Left hindlimb (tissue), 1 donor: ENCODE results near the gene UBR4.

Source experiments
- DNase-seq: peaks from one replicate; pipeline ENCODE4 v3.0.0-alpha.2; 2018

The UBR4 gene

DNA sequence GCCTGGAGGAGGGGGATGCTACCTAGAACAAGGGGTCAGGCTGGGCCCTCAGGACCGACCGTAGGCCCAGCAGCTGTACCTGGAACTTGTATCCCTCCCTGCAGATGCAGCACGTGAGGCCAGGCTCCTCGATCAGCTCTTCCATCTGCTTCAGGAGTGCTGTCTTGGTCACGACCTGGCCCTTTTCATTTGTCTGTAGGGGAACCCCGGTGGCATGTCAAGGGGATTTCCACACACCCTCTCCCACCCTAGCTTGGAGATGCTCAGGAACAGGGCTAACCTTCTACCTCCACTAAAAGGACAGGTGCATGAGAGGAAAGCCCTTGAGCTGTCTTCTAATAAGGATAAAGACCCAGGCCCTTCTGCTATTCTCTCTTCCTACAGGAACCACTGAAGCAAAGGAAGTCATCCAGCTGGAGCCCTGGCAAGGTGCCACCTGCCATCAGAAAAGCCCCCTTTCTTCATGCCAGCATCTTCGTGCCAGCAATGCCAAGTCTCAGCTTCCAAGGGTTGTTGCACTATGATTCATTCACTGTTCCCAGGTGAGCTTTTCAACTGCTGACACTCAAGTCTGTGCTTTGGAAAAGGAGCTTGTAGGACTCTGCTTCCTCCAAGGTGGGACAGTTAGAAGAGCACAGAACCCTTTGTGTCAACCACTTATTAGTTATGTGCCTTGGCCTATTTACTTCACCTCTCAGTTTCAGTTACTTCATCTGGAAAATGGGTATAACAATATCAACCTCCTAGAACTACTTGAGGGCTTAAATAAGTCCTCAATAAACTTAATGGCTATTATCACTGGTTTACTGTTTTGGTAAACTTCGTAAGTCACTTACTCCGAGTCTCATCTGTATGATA lies 122.1 kb downstream of the UBR4 start:
- DNase-seq: no peak

DNA sequence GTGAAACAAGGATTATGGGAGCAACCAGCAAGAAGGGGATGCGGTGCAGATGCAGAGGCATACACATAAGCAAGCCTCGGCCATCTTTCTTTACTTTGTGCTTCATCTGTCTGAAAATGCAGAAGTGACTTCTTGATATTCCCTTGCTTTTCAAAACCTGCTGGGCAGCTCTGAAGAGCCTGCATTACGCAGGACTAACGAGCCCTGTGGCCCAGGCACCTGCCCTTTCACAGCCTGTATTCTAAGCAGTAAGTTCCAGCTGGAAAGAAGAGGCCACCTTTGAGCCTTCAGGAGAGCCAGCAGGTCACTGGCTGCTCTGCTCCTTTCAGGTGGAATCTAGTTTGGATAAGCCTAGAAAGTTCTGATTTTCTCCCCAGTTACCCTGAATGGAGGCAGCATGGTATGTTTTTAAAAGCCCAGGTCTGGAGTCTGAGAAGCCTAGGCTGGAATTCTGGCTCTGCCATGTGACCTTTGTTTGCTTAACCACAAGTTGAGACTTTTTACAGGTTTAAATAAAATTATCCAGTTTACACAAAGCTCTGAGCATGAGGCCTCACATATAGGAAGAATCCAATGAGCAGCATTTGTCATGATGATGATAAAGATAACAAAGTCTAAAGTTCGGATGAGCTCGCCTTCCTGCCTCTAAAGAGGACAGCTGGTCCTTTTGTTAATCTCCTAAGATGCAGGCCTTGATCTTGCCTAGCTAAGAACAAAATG lies 122.9 kb downstream of the UBR4 start:
- DNase-seq: no peak

DNA sequence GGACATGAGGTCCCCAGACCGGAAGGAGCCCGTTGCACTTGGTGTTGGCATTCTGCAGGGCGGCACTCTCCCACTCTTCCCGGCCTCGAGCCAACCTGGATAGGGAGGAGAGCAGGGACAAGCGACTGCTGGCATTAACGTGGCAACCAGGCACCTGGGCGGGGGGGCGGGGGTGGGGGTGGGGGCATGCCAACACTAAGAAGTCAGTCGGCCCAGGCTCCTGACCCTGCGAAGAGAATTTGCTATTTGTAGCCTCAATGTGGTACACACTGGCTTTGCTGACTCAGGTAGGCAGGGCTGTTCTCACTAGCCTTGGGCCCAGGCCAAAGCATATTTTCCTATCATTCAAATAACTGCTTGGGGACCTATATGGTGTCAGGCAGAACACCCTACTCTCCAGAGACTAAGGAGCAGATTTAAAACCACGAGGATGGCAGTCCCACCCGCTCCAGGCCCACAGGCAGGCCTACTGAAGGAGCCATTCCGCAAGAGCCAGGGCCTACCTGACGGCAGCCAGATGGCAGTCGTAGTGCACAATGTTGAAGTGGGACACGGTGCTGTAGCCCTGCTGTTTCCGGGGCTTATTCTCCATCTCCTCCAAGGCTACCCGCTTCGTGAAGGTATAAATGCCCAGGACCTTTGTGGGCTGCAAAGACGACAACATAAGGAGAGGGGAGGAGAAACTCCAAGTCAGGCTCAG lies 123.7 kb downstream of the UBR4 start:
- no peak for DNase-seq

DNA sequence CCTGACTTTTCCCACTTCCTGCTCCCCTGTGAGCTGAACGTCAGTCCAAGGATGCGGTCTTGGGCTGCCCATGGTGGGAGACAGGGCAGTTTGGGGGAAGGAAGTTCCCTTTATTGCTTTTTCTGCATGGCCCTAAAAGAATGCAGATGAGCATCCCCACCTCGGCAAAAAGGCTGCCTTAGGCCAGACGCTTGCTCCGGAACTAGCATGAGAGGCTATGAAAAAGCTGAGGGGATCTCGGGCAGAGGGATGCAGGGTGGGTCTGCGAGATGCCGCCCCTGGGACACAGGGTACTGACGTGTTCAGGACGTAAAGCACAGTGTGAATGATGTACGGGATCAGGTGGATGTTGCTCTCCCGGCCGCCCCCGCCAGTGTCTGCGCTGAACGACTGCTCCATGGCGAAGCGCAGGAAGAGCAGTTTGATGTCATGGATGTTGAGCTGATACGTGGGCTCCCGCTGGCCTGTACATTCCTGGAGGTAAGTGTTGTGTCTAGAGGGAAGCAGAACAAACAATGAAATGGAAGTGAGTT lies 125.8 kb downstream of the UBR4 start:
- DNase-seq: no peak

DNA sequence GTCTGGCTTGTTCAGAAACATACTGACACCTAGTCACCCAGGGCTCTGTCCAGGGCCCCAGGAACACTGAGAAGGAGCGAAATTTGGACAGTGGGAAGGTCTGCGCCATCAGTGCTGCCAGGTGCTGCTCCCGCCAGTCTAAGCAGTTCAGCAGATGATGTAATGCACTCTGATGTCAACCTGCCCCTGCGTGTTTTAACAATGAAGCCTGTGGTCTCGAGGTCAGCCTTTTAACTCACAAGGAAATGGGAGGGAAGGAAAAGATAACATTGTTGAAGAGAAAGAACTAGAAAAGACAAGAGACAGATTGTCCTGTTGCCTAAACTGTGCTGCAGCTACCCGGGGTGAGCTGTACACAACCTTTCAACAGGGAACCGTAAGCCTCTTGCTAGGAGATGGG lies 127.0 kb downstream of the UBR4 start:
- DNase-seq: no peak

DNA sequence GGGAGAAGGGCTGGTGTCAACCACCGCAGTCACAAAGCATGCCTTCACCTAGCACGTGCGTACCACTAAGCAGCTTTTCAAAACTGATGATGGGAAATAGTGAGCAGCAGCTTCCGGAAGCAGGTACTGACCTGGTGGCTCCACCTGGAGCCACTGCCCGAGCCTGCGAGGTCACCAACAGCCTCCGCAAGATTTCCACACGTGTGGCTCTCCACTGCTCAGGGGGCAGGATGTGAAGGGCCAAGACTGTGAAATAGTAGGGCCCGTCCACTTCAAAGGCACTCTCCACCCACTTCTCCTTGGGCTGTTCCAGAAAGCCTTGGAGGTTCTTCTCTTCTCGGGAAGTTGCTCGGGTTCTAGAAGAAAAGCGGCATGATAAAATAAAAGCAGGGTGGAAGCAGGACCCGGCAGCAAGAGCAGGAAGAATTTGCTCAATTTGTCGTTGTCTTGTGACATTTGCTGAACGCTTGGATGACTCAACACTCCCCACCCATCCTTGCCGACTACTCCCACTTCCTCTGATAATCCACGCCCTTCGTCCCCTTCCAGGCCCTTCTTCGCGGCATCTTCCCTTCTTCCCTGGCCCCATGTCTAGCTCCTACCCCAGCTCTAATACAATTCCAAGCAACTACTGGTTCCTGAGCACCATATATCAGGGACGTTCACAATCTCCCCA lies 128.7 kb downstream of the UBR4 start:
- peak; percentile 12 for DNase-seq

DNA sequence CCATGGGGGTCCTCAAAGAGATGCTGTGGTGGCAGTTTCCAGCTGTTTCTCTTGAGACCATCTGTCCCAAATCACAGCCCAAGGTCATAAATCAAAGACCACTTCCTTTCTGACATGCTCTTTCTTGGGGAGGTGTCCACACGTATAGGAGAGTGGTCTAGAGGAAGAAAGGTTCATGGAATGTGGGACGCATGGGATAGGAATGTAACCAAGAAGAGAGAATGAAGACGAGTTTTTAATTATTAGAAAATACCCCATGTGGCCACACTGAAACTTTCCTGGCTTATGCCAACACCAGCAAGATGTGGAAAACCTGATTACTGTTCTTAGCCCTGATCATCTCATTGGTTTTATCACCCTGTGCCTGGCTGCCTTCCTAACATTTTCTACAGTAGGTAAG lies 129.3 kb downstream of the UBR4 start:
- peak; percentile 0 for DNase-seq

DNA sequence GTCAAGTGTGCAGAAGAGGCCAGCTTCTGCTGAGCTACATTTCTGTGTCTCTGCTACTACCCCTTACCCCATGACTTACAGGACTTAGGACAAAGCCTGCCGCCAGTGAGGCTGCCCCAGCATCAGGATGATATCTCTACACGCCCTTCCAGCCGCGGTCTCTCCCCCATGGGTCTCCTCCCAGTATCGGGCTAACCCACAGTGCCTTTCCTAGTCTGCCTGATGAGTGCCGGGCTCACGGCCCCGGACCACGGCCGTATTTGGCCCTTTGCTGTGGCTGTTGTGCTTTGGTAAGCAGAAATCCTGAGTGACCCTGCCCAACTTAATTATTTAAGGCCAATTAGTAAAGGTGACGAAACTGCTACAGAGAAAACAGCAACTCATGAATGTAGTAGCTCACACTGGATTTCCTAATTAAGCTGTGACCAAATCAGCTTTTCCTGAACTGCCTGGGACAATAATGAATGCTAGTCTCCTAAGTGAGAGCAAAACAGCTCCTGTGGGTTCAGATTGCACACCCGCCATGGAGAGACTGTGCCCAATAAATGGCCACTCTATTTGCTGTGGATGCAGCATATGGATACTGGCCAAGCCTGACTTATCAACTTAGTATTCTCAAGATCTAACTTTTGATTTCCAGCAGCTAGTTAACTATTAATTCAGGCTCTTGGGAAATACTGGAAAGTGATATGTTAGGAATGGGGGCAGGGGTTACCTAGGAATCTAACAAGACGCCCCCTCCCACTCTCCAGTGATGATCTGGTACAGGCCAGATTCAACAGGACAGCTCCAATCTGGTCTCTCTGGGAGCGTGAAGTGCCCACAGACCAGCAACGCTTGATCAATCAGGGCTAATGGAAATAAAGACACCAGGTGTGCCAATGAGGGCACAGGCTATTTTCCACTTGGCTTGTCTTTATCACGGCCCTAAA lies 130.3 kb downstream of the UBR4 start:
- peak; percentile 10 for DNase-seq

DNA sequence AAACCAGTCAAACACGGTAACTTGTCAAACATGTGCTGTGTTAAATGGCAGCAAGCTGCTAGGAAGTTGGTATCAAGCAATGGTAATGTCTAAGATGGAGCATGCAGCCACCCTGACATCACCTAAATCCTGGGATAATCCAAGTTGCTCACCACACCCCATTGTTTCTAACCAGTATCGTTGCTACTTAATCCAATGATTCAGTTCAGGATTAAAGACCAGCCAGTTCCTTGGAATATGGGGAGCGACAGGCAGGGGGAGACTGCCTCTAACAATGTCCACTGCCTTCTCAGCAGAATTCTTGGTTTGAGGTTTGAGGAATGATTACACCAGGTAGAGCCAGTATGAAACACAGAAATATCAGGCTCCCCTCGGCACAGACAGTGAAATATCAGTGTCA lies 131.5 kb downstream of the UBR4 start:
- DNase-seq: peak; percentile 3

DNA sequence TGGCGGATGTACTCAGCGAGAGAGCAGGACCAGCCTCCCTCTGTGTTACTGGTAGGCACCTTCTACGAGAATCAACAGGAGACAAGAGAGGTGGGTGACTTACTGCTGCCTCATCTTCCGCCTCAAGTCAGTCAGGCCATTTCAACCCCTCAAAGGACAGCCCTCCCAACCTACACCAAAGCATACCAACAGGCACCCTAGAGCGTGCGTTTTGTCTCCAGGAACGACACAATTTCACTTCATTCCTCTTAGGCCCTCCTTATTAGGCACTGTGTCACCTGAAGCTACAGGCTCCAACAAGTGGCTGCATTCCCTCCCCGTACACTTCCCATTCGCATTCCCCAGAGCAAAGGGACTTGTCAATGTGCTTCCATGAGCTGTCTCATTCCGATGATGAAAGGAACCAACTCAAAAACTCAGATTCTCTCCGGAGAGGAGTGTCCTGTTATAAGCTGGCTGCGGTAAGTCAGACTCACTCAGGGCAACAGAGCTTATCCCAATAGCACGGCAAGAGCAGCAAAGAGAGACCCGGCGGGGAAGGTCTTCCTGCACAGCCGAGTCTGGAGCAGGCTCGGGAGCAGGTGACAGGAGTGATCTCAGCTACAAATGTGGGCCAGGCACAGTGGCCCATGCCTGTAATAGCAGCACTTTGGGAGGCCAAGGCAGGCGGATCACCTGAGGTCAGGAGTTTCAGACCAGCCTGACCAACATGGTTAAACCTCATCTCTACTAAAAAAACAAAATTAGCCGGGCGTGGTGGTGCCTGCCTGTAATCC lies 133.0 kb downstream of the UBR4 start:
- no peak for DNase-seq

DNA sequence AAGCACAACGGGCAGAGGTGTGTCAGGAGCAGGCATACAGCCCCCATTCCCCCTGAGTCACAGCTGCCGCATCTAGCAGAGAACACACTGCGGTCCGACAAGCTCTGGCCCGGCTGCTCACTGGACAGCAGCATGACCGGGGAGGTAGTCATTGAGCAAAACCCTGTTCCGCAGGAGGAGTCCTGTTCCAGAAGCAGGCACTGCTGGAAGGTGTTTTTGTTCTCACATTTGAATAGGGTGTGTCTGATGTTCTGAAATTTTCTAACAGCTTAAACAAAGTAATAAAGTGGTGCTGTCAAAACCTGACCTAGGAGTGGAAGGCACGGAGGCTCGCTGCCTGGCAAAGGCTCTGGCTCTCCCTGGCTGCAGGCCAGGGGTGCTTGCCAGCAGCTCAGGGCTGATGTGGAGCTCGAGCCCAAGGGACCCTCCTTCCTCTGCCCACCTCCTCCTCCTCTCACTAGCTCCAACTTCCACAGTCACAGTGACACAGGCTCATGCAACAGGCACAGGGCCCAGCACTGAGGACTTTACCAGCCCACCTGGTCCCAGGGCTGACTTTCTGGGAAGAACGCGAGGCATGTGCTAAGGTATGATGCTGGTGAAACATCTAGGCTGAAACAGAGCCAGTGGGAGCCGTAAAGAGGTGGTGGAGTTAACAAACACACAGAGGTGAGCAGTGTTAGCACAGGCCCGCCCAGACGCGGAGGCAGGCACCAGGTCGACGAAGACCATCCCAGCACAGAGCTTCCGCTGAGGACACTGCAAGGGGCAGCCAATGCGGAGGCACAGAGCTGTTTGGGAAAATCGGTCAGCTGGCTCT lies 135.0 kb downstream of the UBR4 start:
- DNase-seq: no peak

DNA sequence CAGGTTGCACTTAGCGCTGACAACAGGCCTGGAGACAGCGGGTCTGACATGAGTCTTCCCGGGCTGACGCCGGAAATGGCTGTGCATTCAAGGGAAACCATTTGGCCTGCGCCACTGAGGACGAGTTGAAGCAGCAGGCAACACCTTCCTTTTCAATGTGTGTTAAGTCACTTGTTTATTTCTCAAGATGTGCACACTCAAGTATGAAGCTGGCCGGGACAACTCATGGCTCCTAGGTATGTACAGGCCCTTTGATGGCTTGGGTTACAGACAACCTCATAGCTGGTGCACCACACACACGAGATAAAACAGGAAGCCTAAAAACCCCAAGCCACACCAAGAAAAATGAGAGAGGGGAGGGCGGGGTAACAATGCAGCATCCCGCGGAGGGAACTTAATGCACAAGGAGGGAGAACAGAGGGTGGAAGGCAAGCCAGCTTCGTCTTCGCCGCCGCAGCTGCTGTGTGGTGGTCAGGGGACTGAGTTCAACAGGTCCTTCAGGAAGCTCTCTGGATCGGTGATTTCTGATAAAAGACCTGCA lies 135.6 kb downstream of the UBR4 start:
- DNase-seq: no peak

DNA sequence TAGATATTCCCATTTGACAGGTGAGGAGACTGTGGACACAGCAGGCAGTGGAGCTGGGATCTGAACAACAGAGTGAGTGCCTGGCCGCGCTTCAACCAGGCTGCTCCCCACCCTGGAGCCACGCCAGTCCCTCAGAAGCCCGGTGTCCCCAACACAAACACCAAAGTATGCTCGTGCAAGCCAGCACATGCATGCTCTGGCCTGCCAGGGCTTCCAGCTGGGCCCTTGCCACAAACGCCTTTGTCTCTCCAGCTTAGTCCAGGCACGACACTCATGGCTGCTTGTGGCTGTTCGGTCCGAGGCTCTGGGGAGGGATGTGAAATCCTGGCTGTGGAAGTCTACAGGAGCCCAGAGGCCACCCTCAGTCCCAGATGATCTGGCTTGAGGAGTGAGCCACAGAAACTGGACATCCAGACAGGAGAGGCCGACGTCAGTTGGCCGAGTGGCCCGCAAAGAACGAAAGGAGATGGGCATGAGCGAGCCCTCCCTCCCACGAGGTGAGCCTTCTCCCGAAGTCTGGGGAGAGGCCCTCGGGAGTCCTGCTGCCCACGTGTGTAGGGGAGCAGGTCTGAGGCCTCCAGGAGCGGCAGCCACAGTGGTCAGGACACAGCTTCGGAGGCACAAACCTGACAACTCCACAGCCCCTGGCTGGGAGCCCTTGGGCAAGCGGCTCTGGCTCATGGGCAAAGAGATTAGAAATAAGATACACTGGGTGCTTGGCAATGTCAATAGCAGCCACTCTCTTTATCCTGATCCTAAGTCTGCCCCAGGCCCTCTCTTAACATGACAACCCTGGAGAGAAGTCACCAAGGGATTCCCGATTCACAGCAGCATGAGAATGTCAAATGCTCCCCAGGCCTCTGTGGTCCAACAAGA lies 136.5 kb downstream of the UBR4 start:
- no peak for DNase-seq

DNA sequence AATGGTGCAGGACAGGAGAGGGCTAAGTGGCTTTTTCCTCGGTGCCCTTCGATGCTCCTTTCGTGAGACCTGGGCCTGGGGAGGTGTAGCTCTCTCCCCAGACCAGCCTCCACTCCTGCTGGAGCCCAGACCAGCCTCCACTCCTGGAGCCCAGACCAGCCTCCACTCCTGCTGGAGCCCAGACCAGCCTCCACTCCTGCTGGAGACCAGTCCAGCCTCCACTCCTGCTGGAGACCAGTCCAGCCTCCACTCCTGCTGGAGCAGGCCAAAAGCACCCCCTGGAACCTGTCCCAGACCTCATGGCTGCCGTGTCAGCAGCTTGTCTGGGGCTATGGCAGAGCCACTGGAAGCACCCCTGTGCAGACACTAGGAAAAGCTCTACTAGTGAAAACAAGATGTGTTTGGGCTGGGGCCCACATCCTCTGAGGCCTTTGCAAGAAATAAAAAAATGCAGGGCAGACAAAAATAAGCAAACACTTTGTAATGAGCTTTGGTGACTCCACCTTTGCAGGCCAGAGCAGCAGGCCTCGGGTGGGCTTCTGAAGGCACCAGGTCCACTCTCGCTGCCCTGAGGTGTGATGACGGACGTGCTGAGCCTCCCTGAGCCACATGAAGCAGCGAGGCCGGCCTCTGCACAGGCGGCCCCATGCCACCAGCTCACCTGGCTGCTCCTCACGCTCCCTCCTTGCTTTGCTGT lies 137.6 kb downstream of the UBR4 start:
- DNase-seq: no peak

DNA sequence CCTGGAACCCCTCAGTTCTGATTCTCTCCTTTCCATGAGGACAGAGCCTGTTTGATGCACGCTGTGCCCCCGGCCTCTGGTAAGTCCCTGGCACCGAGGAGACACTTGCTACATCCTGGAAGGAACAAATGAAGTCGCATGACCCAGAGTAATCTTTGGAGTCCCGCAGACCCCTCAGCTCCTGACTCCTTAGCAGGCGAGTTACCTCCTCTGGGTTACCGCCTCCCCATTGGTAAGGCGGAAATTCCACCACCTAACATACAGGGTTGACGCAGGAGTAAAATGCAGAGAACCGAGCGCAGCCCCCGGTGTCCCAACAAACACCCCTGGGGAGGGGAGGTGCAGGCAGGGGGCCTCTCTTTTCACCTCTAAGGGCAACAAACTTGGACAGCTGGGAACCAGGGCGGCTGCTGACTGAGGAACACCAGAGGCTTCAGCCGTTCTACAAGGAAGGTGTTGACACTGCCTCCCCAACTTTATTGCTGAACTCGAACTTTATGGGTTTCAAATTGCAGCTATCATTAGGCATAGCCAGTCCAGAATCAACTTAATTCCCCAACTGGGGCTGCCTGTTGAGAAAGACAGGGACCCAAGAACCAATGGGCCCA lies 138.3 kb downstream of the UBR4 start:
- DNase-seq: no peak

DNA sequence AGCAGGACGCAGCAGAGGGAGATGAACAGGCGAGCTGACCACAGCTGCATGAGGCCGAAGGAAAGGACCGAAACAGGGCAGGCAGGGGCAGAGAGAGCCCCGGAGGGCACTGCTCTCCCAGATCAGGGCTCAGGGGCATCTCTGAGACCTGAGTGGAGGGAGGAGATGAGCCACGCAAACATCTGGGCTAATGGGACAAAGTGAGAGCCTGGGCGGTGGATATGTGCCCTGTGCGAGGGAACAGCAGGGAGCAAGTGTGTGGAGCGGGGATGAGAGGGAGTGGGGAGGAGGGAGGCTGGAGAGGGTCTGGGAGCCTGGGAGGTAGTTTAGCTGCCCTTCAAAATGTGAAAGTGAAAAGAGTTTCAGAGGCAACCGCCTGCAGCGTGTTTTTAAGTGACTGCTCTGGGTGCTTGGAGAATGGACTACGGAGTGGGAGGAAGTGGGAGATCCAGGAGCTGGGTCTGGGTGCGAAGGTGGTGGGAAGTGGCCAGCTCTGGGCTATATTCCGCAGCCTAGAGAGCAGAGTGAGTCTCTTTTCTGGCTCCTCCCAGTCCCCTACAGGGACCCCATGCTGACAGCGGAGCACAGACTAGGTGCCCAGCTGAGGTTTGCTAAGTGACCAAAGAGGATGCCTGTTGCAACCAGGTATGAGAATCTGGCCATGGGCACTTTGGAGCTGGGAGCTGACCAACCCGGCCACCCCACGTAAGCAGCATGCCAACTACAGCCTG lies 139.0 kb downstream of the UBR4 start:
- no peak for DNase-seq

DNA sequence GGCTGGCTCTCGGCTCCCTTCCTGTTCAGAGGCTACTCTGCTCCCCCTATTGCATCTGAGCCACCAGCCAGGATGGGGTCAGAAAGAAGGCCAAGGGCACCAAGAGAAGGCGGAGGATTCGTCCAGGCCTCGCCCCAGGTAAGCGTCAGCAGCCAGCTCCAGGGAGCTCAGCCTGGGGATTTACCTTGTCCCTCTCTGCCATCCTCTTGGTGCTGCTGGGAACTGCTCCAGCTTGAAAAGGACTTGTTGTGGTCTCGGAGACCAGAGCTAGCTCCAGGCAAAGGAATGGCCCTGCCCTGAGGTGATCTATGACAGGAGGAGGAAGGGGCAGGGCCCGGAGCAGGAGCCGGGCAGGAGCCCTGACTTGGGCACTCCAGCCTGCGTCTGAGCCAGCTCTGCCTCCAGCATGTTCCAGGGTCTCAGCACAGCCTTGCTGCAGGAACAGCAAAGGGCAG lies 139.8 kb downstream of the UBR4 start:
- DNase-seq: no peak
